Heart left ventricle (tissue), 13 donors: ENCODE results near the gene HIP1.
"Not testable (repeated sequence)": the region's sequence is repeated elsewhere in the genome, so short reads cannot be mapped to it uniquely, and the experiment has no call there.

Experiments used
- CTCF ChIP-seq, 12 donors: fragments of 200-600 bp; sonication (generic) in 4 of 12; IDR thresholded peaks; one replicate each; pipeline versions ENCODE4 v1.5.0 to v1.8.0; 2018 to 2022; ENCODE audit warnings: antibody characterized with exemption in 12 of 12, mild to moderate bottlenecking in 5 of 12
- POLR2A ChIP-seq, 2 donors: fragments of 450-650 bp; IDR thresholded peaks; one replicate each; pipeline ENCODE4 v1.6.1; 2017; ENCODE audit warnings: antibody characterized with exemption in 2 of 2, mild to moderate bottlenecking in 2 of 2, moderate library complexity in 2 of 2
- donor health status: ischemic (EF 13 %, LVEDD 7.1; RV severe dilation, severe dysfunction).
- donor health status: DM: no; HTN: yes; CAD: no.
- donor health status: DM: no; HTN: no; CAD: no.
- donor health status: ischemic (EF 25% LVEDD 6.9; RV normal size, moderate dysfunction).
- donor health status: ischemic (EF 25% LVEDD 5.7; RV mildly dilated, moderate dysfunction).
- donor health status: ischemic (EF 35%, LVEDD 5.7; RV mildly dilated, moderate dysfunction).
- donor health status: nonischemic (EF 11% LVEDD 7.7; RV severe dilation, severe dysfunction).
- donor health status: DM: yes; HTN: yes; CAD: no.
- donor health status: PGD.
- donor health status: ischemic (EF 29% LVEDD 5.4; RV normal size, mild dysfunction).
- donor health status: nonischemic (EF 23%, LVEDD 6.1; RV moderate dilation, normal function).

DNA sequence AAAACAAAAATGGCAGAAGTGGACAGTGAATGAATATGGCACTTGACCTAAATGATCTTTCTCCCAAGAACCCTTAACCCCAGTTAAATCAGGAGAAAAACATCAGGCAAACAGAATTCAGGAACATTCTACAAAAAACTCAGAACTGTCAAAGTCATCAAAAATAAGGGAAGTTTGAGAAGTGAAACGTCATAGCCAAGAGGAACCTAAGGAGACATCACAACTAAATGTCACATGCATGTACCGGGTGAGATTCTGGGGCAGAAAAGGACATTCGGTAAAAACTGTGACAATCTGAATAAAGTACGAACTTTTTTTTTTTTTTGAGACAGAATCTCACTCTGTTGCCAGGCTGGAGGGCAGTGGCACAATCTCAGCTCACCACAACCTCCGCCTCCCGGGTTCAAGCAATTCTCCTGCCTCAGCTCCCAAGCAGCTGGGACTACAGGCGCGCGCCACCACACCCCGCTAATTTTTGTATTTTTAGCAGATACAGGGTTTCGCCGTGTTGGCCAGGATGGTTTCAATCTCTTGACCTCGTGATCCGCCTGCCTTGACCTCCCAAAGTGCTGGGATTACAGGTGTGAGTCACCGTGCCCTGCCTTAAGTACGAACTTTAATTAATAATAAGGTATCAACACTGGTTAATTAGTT lies 169.0 kb downstream of the HIP1 start:
- not testable (repeated sequence) for TF ChIP-seq CTCF, POLR2A (IDR thresholded peaks at IDR 0.05)
